GM21576 (cell line): ENCODE data around the gene CACNG6.

Source experiments
- ATAC-seq: cut with Tn5 transposase; IDR thresholded peaks from one replicate; pipeline ENCODE4 v1.9.1; 2021; ENCODE audit warnings: mild to moderate bottlenecking, moderate library complexity; ENCODE audit not compliant: unreplicated experiment

CACNG6 gene

GRCh38 chr19:53966931-53967330 lies 24.5 kb upstream of the CACNG6 start:
- ATAC-seq: no peak

- no peak for ATAC-seq
Observed at GRCh38 chr19:53969366-53969765, 22.1 kb upstream of the CACNG6 start.

GRCh38 chr19:53971673-53972072 lies 19.8 kb upstream of the CACNG6 start:
- ATAC-seq: no peak

GRCh38 chr19:53977429-53977990 lies 13.9 kb upstream of the CACNG6 start:
- ATAC-seq: no peak

GRCh38 chr19:53977991-53978731 lies 13.3 kb upstream of the CACNG6 start:
- ATAC-seq: no peak

DNA sequence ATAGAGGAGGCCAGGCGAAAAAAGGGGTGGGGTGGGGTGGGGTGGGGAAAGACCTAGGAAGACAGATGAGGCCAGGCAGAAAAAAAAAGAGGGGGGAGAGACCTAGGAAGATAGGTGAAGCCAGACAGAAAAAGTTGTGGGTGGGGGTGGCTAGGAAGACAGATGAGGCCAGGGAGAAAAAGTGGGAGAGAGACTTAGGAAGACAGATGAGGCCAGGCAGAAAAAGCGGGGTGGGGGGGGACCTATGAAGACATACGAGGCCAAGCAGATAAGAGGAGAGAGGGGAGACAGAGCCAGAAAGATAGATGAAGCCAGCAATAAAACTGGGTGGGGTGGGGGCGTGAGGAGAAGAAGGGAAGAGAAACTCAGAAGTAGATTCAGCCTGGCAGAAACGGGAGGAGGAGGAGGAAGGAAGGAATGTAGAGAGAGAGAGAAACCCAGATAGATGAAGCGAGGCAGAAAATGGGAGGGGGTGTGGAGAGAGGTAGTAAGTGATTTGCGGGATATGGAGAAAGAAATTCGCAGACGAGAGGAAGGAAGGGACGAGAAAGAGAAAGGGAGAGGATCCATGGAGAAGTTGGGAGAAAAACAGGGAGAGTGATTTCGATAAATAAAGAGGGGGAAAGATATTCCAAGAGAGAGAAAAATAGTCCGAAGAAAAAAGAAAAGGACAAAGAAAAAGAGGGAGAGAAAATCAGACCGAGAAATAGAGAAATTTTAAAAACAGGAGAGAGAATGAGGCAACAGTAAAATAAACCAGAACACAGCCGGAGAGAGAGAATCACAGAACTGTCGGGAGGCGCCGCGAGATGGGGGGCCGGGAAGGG lies 12.2 kb upstream of the CACNG6 start:
- ATAC-seq: no peak

DNA sequence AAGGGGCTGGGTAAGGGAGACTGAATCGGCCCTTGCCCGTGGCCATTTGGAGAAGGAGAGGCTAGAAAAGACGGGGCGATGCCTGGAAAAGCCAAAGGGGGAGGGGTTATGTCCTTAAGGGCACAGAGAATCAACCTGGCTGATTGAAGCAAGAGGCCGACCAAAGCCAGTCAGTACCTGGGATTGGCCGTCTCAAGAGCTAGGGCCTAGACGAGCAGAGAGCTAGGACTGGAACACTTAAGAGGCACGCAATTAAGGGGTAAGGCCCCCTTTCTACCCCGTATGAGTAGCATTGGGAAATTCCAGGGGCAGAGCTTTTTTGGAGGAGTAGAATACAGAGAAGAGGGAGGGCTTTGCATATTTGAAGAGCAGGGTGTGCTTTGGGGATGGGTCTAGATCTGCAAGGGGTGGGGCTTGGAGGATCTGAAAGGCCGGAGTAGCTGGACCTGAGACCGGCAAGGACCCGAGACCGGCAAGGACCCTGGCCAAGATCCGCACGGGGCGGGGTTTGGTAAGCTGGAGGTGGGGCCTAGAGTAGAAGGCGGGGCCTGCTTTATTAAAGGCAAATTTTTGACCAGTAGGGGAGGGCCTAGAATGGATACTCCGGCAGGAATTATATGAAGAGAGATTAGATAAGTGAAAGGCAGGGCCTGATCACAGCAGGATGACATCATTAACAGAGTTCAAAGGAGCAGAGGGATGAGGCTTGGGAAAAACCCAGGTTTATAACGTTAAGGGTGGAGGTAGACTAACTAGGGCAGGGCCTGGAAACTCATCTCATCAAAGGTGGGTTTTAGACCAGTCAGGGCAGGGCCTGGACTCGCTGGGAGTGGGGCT lies 10.7 kb upstream of the CACNG6 start:
- ATAC-seq: no peak

DNA sequence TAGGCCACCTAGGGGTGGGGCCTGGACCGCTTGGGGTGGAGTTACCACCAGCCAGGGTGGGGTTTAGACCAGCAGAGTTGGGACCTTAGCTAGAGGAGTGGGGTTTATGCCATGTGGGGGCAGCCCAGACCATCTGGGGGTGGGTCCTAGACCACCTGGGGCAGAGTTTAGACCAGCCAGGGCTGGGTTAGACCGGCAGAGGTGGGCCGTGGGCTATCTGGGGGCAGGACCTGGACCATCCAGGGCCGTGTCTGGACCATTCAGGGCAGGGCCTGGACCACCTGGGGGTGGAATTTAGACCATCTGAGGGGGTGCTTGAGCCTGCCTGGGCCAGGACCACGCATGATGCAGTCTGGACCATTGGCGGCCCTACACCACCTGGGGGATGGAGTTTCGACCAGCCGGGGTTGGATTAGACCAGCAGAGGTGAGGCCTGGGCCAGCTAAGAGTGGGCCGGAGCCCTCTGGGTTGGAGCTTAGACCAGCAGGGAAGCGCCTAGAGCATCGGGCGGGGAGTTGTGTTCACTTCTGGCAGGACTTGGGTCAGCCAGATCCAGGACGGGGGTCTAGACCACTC lies 10.0 kb upstream of the CACNG6 start:
- no peak for ATAC-seq

DNA sequence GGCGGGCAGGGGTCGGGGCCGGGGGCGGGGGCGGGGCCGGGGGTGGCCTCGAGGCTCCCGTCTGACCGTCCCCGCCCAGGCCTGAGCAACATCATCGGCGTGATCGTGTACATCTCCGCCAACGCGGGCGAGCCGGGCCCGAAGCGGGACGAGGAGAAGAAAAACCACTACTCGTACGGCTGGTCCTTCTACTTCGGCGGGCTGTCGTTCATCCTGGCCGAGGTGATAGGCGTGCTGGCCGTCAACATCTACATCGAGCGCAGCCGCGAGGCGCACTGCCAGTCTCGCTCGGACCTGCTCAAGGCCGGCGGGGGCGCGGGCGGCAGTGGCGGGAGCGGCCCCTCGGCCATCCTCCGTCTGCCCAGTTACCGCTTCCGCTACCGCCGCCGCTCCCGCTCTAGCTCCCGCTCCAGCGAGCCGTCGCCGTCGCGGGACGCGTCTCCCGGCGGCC lies 9.4 kb upstream of the CACNG6 start:
- no peak for ATAC-seq

- ATAC-seq: no peak
Observed at GRCh38 chr19:53982611-53983010, 8.8 kb upstream of the CACNG6 start.

GRCh38 chr19:53983457-53984289 lies 7.8 kb upstream of the CACNG6 start:
- no peak for ATAC-seq

DNA sequence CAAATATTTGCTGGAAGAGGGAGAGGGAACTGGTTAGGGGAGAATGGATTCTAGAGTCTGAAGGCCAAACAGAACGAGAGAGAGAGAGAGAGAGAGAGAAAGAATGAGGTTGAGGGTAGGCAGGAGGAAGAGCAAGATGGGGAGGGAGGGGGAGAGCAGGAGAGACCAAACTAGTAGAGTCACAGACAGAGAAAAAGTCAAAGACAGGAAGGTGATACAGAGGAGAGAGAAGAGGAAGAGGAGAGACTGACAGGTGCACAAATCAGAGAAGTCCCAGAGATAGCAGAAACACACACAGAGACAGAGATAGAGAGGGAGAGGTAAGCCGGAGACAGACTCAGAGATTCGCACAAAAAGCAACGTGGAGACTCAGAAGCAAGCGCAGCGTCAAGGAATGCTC lies 5.6 kb upstream of the CACNG6 start:
- no peak for ATAC-seq

- ATAC-seq: no peak
Observed at GRCh38 chr19:53988981-53989380, 2.5 kb upstream of the CACNG6 start.

- ATAC-seq: no peak
Observed at GRCh38 chr19:53989600-53990533, 1.6 kb upstream of the CACNG6 start.

DNA sequence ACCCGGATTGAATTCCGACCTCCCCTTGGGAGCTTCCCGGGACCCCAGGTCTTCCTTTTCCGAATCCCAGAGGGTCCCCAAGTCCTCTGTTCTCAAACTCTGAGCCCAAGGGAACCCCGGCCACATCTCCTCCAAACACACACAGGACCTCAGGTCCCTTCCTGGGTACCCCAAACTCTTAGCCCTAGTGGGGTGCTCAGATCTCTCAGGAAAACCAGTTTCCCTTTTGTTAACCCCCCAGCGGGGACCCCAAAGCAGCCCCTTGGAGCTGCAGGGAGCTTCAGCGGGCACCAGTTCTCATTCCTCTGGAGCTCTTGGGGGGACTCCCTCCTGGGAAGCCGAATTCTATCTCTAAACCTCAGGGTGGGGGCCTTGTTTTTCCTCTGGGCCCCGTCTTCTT lies 774 bp downstream of the CACNG6 start:
- no peak for ATAC-seq

DNA sequence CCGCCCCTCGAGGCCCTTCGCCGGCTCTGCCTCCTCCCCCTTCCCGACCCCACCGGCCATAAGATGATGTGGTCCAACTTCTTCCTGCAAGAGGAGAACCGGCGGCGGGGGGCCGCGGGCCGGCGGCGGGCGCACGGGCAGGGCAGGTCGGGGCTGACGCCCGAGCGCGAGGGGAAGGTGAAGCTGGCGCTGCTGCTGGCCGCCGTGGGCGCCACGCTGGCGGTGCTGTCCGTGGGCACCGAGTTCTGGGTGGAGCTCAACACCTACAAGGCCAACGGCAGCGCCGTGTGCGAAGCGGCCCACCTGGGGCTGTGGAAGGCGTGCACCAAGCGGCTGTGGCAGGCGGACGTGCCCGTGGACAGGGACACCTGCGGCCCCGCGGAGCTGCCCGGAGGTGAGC lies 1.4 kb downstream of the CACNG6 start:
- no peak for ATAC-seq

DNA sequence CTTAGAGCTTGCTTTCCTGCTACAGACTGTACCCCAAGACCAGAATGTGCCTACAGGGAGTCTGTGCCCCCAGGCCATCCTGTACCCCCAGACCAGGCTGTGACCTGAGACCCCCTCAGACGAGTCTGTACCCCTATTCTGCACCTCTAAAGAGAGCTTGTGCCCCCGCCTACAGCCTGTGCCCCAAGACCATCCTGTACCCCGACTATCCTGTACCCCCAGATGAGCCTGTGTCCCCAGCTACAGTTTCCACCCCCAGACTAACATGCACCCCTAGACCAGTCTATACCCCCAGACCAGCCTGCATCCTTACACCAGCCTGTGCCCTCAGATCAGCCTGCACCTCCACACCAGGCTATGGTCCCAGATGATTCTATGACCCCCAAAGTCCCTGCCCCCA lies 2.0 kb downstream of the CACNG6 start:
- ATAC-seq: no peak

- ATAC-seq: no peak
Observed at GRCh38 chr19:53994811-53995210, 3.4 kb downstream of the CACNG6 start.

- no peak for ATAC-seq
Observed at GRCh38 chr19:53998223-53998622, 6.8 kb downstream of the CACNG6 start.
